CD8-positive, alpha-beta memory T cell (primary cell): Measurements from ENCODE around the gene OXGR1. TPM values are rescaled to one million over a fixed set of nuclear protein-coding genes. Genes with fewer than 3 reads are reported as not detected.
A peak's percentile ranks its signal among the peaks of the same experiment; 100 is the strongest.
"Not testable (repeated sequence)": the region's sequence is repeated elsewhere in the genome, so short reads cannot be mapped to it uniquely, and the experiment has no call there.

Experiments used
- CTCF ChIA-PET: fragments of 350-600 bp; sonication (Branson Sonifier 250); formaldehyde crosslinking; loops from one replicate; lab custom pipeline; 2021; ENCODE audit warnings: antibody characterized with exemption; lab: Charles Lee
- POLR2A ChIA-PET: fragments of 350-600 bp; sonication (Branson Sonifier 250); formaldehyde crosslinking; loops from one replicate; lab custom pipeline; 2021; ENCODE audit warnings: antibody characterized with exemption; lab: Charles Lee
- DNase-seq, 5 donors: peaks; one replicate each; pipeline versions ENCODE4 v3.0.0 to v3.0.0-alpha.2; 2020 to 2022; ENCODE audit warnings: mixed read lengths in 1 of 5
- H3K27ac ChIP-seq: one replicate; pipeline ENCODE4 v1.7.0; 2013; ENCODE audit warnings: low read depth, mild to moderate bottlenecking, low read length, moderate library complexity
- H3K27me3 ChIP-seq: 2 replicates; pipeline ENCODE4 v1.7.0; 2013; ENCODE audit warnings: low read length, mild to moderate bottlenecking; ENCODE audit not compliant: insufficient read depth, poor library complexity, severe bottlenecking
- H3K36me3 ChIP-seq: 2 replicates; pipeline ENCODE4 v1.7.0; 2013; ENCODE audit warnings: mild to moderate bottlenecking, low read length, moderate library complexity; ENCODE audit not compliant: insufficient read depth
- H3K4me1 ChIP-seq: 2 replicates; pipeline ENCODE4 v1.7.0; 2013; ENCODE audit warnings: mild to moderate bottlenecking, low read length, moderate library complexity; ENCODE audit not compliant: insufficient read depth
- H3K4me3 ChIP-seq: 2 replicates; pipeline ENCODE4 v1.7.0; 2013; ENCODE audit warnings: mild to moderate bottlenecking, low read length
- H3K9me3 ChIP-seq: 2 replicates; pipeline ENCODE4 v1.7.0; 2013; ENCODE audit warnings: mild to moderate bottlenecking, low read length
- H3K27ac Mint-ChIP-seq, 8 donors: one replicate each; pipeline ENCODE4 v1.8.0; 2020 to 2021; ENCODE audit warnings: mixed read lengths in 8 of 8, mild to moderate bottlenecking in 6 of 8, inconsistent platforms in 3 of 8, moderate library complexity in 3 of 8
- H3K27me3 Mint-ChIP-seq, 2 donors: one replicate each; pipeline ENCODE4 v1.8.0; 2020 to 2021; ENCODE audit warnings: mixed read lengths in 2 of 2, mild to moderate bottlenecking in 1 of 2, moderate library complexity in 1 of 2
- H3K36me3 Mint-ChIP-seq, 3 donors: one replicate each; pipeline ENCODE4 v1.8.0; 2020 to 2021; ENCODE audit warnings: mixed read lengths in 3 of 3, inconsistent platforms in 1 of 3, mild to moderate bottlenecking in 1 of 3
- H3K4me1 Mint-ChIP-seq, 3 donors: one replicate each; pipeline ENCODE4 v1.8.0; 2020 to 2021; ENCODE audit warnings: mixed read lengths in 3 of 3, inconsistent platforms in 1 of 3, mild to moderate bottlenecking in 1 of 3
- H3K4me3 Mint-ChIP-seq, 7 donors: one replicate each; pipeline ENCODE4 v1.8.0; 2020 to 2021; ENCODE audit warnings: mixed read lengths in 7 of 7, mild to moderate bottlenecking in 6 of 7, moderate library complexity in 4 of 7, inconsistent platforms in 2 of 7
- H3K9me3 Mint-ChIP-seq, 5 donors: one replicate each; pipeline ENCODE4 v1.8.0; 2020 to 2022; ENCODE audit warnings: mixed read lengths in 5 of 5, mild to moderate bottlenecking in 3 of 5, moderate library complexity in 2 of 5, inconsistent platforms in 1 of 5
- polyA plus RNA-seq: library from polyadenylated mRNA; unstranded; fragments of 300-500 nt; fragmentation: Illumina TruSeq; gene quantifications from one replicate; pipeline ENCODE4 v1.2.3, GENCODE V29; 2021
- total RNA-seq, 2 experiments: library from RNA; stranded (reverse); gene quantifications; one replicate each; pipeline ENCODE4 v1.2.3, GENCODE V29; 2021

Gene OXGR1
- total and polyA plus RNA-seq, 3 experiments from 2014 or later = not detected

DNA sequence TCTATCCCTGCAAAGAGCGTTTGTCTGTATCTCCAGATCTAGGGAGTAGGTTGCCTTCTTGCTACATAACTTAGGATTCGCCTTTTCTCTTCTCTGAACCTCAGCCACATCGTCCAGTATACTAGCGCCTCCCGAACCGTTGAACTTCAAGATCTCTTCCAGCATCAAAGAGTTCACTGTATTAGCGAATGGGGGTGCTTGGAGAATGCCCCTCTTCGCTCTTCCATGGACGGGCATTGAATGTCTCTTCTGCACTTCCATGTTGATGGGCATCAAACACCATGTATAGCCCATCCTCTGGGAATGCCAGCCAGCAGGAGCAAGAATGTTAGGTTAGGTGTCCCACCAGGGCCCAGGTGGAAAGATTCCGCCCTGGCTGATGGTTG lies 575 bp upstream of the OXGR1 start:
- no peak for DNase-seq
- H3K4me1 ChIP-seq = no peaks in the 10 kb centered on the region
- peaks cover 0 to 2% (median 0%) of the 10 kb centered on the region in 3 donors for H3K36me3 Mint-ChIP-seq
- POLR2A ChIA-PET = no interaction called here
- CTCF ChIA-PET = no interaction called here
- no peak overlapping the region for H3K27ac ChIP-seq
- no peak overlapping the region for H3K4me3 ChIP-seq
- peaks cover 4 to 10% (median 6%) of the 10 kb centered on the region in 3 donors for H3K4me1 Mint-ChIP-seq
- no peaks in the 10 kb centered on the region for H3K36me3 ChIP-seq
- no peak overlapping the region for H3K4me3 Mint-ChIP-seq
- H3K9me3 Mint-ChIP-seq = peaks cover 0 to 6% (median 3%) of the 10 kb centered on the region in 5 donors
- H3K27me3 ChIP-seq = peaks cover 8% of the 10 kb centered on the region
- no peaks in the 10 kb centered on the region for H3K9me3 ChIP-seq
- peaks cover 27 to 34% of the 10 kb centered on the region in 2 donors for H3K27me3 Mint-ChIP-seq
- H3K27ac Mint-ChIP-seq = no peak overlapping the region

DNA sequence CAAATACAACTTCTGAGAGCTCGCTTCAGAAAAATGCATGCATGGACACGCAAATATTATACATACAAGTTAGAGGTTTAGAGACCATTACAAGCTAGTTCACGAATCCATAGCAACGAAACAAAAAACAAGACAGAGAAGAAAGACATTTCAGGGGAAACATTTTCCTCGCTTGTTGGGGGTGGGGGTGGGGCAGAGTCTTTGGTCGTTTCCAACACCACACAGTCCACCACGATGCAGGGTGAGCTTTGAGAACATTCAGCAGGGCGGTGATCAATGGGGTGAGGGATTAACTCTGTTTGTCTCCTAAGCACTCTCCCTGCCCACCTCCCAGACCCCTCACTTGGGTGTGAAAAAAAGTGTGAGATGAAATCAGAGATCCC lies 651 bp downstream of the OXGR1 start:
- Mint-ChIP-seq H3K4me1 (peaks cover 4 to 10% (median 6%) of the 10 kb centered on the region in 3 donors), H3K27me3 (peaks cover 24 to 37% of the 10 kb centered on the region in 2 donors), H3K27ac (no peak overlapping the region), H3K36me3 (peaks cover 0 to 2% (median 0%) of the 10 kb centered on the region in 3 donors), H3K9me3 (peaks cover 0 to 6% (median 3%) of the 10 kb centered on the region in 5 donors), H3K4me3 (peak overlapping the region in 2 of 7 donors; percentile 9 to 59)
- no peaks in the 10 kb centered on the region for H3K4me1 ChIP-seq
- ChIA-PET CTCF (no interaction called here), POLR2A (no interaction called here)
- no peak for DNase-seq
- H3K27ac ChIP-seq = no peak overlapping the region
- H3K4me3 ChIP-seq = no peak overlapping the region
- no peaks in the 10 kb centered on the region for H3K9me3 ChIP-seq
- H3K27me3 ChIP-seq = peaks cover 8% of the 10 kb centered on the region
- no peaks in the 10 kb centered on the region for H3K36me3 ChIP-seq

DNA sequence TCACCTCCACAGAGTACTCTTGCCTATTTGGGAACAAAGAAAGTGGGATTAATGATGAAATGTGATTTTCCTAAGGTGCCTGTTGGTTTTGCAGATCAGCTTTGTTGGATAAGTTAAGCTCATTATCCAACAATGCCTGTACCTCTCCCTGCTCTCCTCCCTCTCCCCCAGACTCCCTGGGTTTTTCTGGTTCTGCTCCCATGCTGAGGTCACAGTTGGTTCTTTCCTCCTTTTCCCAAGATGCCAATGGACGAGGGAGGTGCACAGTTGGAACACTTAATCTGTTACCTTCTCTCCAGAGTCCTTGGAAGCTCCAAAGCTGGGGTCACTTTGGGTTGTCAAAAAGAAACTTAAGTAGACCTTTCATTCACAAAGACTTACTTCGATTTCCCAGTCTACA lies 1.6 kb downstream of the OXGR1 start:
- DNase-seq = no peak
- ChIA-PET CTCF (no interaction called here), POLR2A (no interaction called here)
- no peak overlapping the region for H3K27ac Mint-ChIP-seq
- no peaks in the 10 kb centered on the region for H3K9me3 ChIP-seq
- no peak overlapping the region for H3K27ac ChIP-seq
- no peak overlapping the region for H3K4me3 ChIP-seq
- H3K4me3 Mint-ChIP-seq = no peak overlapping the region
- H3K27me3 Mint-ChIP-seq = peaks cover 23 to 45% of the 10 kb centered on the region in 2 donors
- peaks cover 0 to 2% (median 0%) of the 10 kb centered on the region in 3 donors for H3K36me3 Mint-ChIP-seq
- H3K36me3 ChIP-seq = no peaks in the 10 kb centered on the region
- no peaks in the 10 kb centered on the region for H3K4me1 ChIP-seq
- H3K9me3 Mint-ChIP-seq = peaks cover 0 to 6% (median 3%) of the 10 kb centered on the region in 5 donors
- H3K27me3 ChIP-seq = peaks cover 8% of the 10 kb centered on the region
- peaks cover 4 to 10% (median 6%) of the 10 kb centered on the region in 3 donors for H3K4me1 Mint-ChIP-seq

DNA sequence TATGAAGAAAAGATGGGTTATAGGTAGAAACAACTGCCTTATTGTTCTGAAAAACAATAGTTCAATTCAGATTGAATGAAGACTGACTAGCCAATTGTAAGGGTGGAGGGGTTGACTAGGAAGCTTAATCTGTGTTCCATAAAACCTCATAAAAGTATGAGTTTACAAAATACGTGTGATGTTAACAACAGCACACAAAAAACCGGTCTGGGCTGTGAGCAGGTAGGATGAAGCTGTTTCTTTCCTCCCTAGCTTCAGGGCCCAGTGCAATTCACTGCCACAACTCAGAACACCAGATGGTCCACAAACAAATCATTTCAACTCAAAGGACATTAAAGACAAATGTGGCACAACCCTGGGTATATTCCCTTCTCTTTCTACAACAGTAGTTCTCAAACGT lies 3.2 kb downstream of the OXGR1 start:
- POLR2A ChIA-PET = no interaction called here
- no peak overlapping the region for H3K27ac ChIP-seq
- H3K4me1 ChIP-seq = no peaks in the 10 kb centered on the region
- no peak overlapping the region for H3K27ac Mint-ChIP-seq
- no peak for DNase-seq
- peaks cover 0 to 6% (median 3%) of the 10 kb centered on the region in 5 donors for H3K9me3 Mint-ChIP-seq
- H3K36me3 Mint-ChIP-seq = peaks cover 0 to 2% (median 0%) of the 10 kb centered on the region in 3 donors
- no peak overlapping the region for H3K4me3 Mint-ChIP-seq
- peaks cover 23 to 48% of the 10 kb centered on the region in 2 donors for H3K27me3 Mint-ChIP-seq
- no peaks in the 10 kb centered on the region for H3K36me3 ChIP-seq
- H3K4me1 Mint-ChIP-seq = peaks cover 4 to 10% (median 6%) of the 10 kb centered on the region in 3 donors
- no peaks in the 10 kb centered on the region for H3K9me3 ChIP-seq
- peaks cover 8% of the 10 kb centered on the region for H3K27me3 ChIP-seq
- CTCF ChIA-PET = no interaction called here
- H3K4me3 ChIP-seq = no peak overlapping the region

- no peaks in the 10 kb centered on the region for H3K36me3 Mint-ChIP-seq
- ChIA-PET CTCF (no interaction called here), POLR2A (no interaction called here)
- H3K4me1 Mint-ChIP-seq = peaks cover 0 to 11% (median 2%) of the 10 kb centered on the region in 3 donors
- Histone ChIP-seq H3K27me3 (no peaks in the 10 kb centered on the region), H3K9me3 (no peaks in the 10 kb centered on the region), H3K4me1 (no peaks in the 10 kb centered on the region), H3K36me3 (no peaks in the 10 kb centered on the region), H3K4me3 (no peak overlapping the region), H3K27ac (no peak overlapping the region)
- peaks cover 0 to 4% (median 3%) of the 10 kb centered on the region in 5 donors for H3K9me3 Mint-ChIP-seq
- peaks cover 16 to 27% of the 10 kb centered on the region in 2 donors for H3K27me3 Mint-ChIP-seq
- no peak overlapping the region for H3K4me3 Mint-ChIP-seq
- no peak overlapping the region for H3K27ac Mint-ChIP-seq
- DNase-seq = no peak
Observed at GRCh38 chr13:96988441-96988840, 5.8 kb downstream of the OXGR1 start.

- DNase-seq = no peak
- POLR2A ChIA-PET = no interaction called here
- H3K36me3 Mint-ChIP-seq = no peaks in the 10 kb centered on the region
- peaks cover 0 to 6% (median 0%) of the 10 kb centered on the region in 5 donors for H3K9me3 Mint-ChIP-seq
- peaks cover 0 to 15% (median 0%) of the 10 kb centered on the region in 3 donors for H3K4me1 Mint-ChIP-seq
- H3K27ac Mint-ChIP-seq = no peak overlapping the region
- peaks cover 4 to 13% of the 10 kb centered on the region in 2 donors for H3K27me3 Mint-ChIP-seq
- no peaks in the 10 kb centered on the region for H3K9me3 ChIP-seq
- no peak overlapping the region for H3K4me3 ChIP-seq
- no peaks in the 10 kb centered on the region for H3K27me3 ChIP-seq
- H3K4me3 Mint-ChIP-seq = peak overlapping the region in 2 of 7 donors; percentile 37 to 45
- CTCF ChIA-PET = no interaction called here
- H3K36me3 ChIP-seq = no peaks in the 10 kb centered on the region
- H3K27ac ChIP-seq = no peak overlapping the region
- H3K4me1 ChIP-seq = no peaks in the 10 kb centered on the region
Observed at GRCh38 chr13:96984051-96984508, 10.2 kb downstream of the OXGR1 start.

DNA sequence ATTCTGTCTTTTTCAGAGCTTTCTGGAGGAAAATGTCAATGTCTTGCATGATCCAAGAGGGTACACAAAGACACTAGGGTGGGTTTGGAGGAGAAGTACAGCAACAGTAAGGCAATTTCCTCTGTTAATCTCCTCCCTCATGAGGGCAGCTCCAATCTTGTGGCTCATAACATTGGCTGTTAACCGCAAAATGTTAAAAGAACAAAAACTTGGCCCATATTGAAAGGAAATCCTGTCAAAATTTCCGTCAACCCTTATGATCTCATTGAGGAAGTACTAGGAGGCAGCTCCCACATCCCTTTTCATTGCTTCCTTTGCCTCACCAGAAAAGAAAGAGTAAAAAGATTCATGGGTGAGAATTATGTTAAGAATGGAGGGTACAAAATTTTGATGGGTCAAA lies 11.6 kb downstream of the OXGR1 start:
- no peak overlapping the region for H3K27ac Mint-ChIP-seq

GRCh38 chr13:96979861-96980260 lies 14.4 kb downstream of the OXGR1 start:
- H3K27ac ChIP-seq, H3K4me1 ChIP-seq, POLR2A ChIA-PET, H3K9me3 ChIP-seq, H3K36me3 Mint-ChIP-seq, DNase-seq, H3K4me3 ChIP-seq, H3K36me3 ChIP-seq, H3K4me3 Mint-ChIP-seq, H3K27me3 ChIP-seq, H3K27ac Mint-ChIP-seq, CTCF ChIA-PET: not testable (repeated sequence)
- Mint-ChIP-seq H3K27me3 (peaks cover 10 to 25% of the 10 kb centered on the region in 2 donors), H3K4me1 (peaks cover 0 to 15% (median 0%) of the 10 kb centered on the region in 3 donors), H3K9me3 (peaks cover 0 to 16% (median 12%) of the 10 kb centered on the region in 5 donors)

More for the DNA sequence above, 11.6 kb downstream of the OXGR1 start:
- DNase-seq = no peak
- H3K36me3 ChIP-seq = no peaks in the 10 kb centered on the region
- H3K4me3 ChIP-seq = no peak overlapping the region
- H3K27me3 ChIP-seq = no peaks in the 10 kb centered on the region
- no peak overlapping the region for H3K4me3 Mint-ChIP-seq
- H3K4me1 Mint-ChIP-seq = peaks cover 0 to 15% (median 0%) of the 10 kb centered on the region in 3 donors
- no peaks in the 10 kb centered on the region for H3K9me3 ChIP-seq
- no peak overlapping the region for H3K27ac ChIP-seq
- no peaks in the 10 kb centered on the region for H3K4me1 ChIP-seq
- POLR2A ChIA-PET = no interaction called here
- H3K9me3 Mint-ChIP-seq = peaks cover 0 to 12% (median 5%) of the 10 kb centered on the region in 5 donors
- no peaks in the 10 kb centered on the region for H3K36me3 Mint-ChIP-seq
- peaks cover 4 to 9% of the 10 kb centered on the region in 2 donors for H3K27me3 Mint-ChIP-seq
- CTCF ChIA-PET = no interaction called here
